CD8-positive, alpha-beta memory T cell (primary cell): Measurements from ENCODE around the gene MALT1. TPM values are rescaled to one million over a fixed set of nuclear protein-coding genes. Genes with fewer than 3 reads are reported as not detected.
"Not testable (repeated sequence)": the region's sequence is repeated elsewhere in the genome, so short reads cannot be mapped to it uniquely, and the experiment has no call there.

ENCODE experiments used
- CTCF ChIA-PET: fragments of 350-600 bp; sonication (Branson Sonifier 250); formaldehyde crosslinking; loops from one replicate; lab custom pipeline; 2021; ENCODE audit warnings: antibody characterized with exemption; lab: Charles Lee
- POLR2A ChIA-PET: fragments of 350-600 bp; sonication (Branson Sonifier 250); formaldehyde crosslinking; loops from one replicate; lab custom pipeline; 2021; ENCODE audit warnings: antibody characterized with exemption; lab: Charles Lee
- DNase-seq, 5 donors: peaks; one replicate each; pipeline versions ENCODE4 v3.0.0 to v3.0.0-alpha.2; 2020 to 2022; ENCODE audit warnings: mixed read lengths in 1 of 5
- H3K27ac ChIP-seq: one replicate; pipeline ENCODE4 v1.7.0; 2013; ENCODE audit warnings: low read depth, mild to moderate bottlenecking, low read length, moderate library complexity
- H3K27me3 ChIP-seq: 2 replicates; pipeline ENCODE4 v1.7.0; 2013; ENCODE audit warnings: low read length, mild to moderate bottlenecking; ENCODE audit not compliant: insufficient read depth, poor library complexity, severe bottlenecking
- H3K36me3 ChIP-seq: 2 replicates; pipeline ENCODE4 v1.7.0; 2013; ENCODE audit warnings: mild to moderate bottlenecking, low read length, moderate library complexity; ENCODE audit not compliant: insufficient read depth
- H3K4me1 ChIP-seq: 2 replicates; pipeline ENCODE4 v1.7.0; 2013; ENCODE audit warnings: mild to moderate bottlenecking, low read length, moderate library complexity; ENCODE audit not compliant: insufficient read depth
- H3K4me3 ChIP-seq: 2 replicates; pipeline ENCODE4 v1.7.0; 2013; ENCODE audit warnings: mild to moderate bottlenecking, low read length
- H3K9me3 ChIP-seq: 2 replicates; pipeline ENCODE4 v1.7.0; 2013; ENCODE audit warnings: mild to moderate bottlenecking, low read length
- H3K27ac Mint-ChIP-seq, 8 donors: one replicate each; pipeline ENCODE4 v1.8.0; 2020 to 2021; ENCODE audit warnings: mixed read lengths in 8 of 8, mild to moderate bottlenecking in 6 of 8, inconsistent platforms in 3 of 8, moderate library complexity in 3 of 8
- H3K27me3 Mint-ChIP-seq, 2 donors: one replicate each; pipeline ENCODE4 v1.8.0; 2020 to 2021; ENCODE audit warnings: mixed read lengths in 2 of 2, mild to moderate bottlenecking in 1 of 2, moderate library complexity in 1 of 2
- H3K36me3 Mint-ChIP-seq, 3 donors: one replicate each; pipeline ENCODE4 v1.8.0; 2020 to 2021; ENCODE audit warnings: mixed read lengths in 3 of 3, inconsistent platforms in 1 of 3, mild to moderate bottlenecking in 1 of 3
- H3K4me1 Mint-ChIP-seq, 3 donors: one replicate each; pipeline ENCODE4 v1.8.0; 2020 to 2021; ENCODE audit warnings: mixed read lengths in 3 of 3, inconsistent platforms in 1 of 3, mild to moderate bottlenecking in 1 of 3
- H3K4me3 Mint-ChIP-seq, 7 donors: one replicate each; pipeline ENCODE4 v1.8.0; 2020 to 2021; ENCODE audit warnings: mixed read lengths in 7 of 7, mild to moderate bottlenecking in 6 of 7, moderate library complexity in 4 of 7, inconsistent platforms in 2 of 7
- H3K9me3 Mint-ChIP-seq, 5 donors: one replicate each; pipeline ENCODE4 v1.8.0; 2020 to 2022; ENCODE audit warnings: mixed read lengths in 5 of 5, mild to moderate bottlenecking in 3 of 5, moderate library complexity in 2 of 5, inconsistent platforms in 1 of 5
- polyA plus RNA-seq: library from polyadenylated mRNA; unstranded; fragments of 300-500 nt; fragmentation: Illumina TruSeq; gene quantifications from one replicate; pipeline ENCODE4 v1.2.3, GENCODE V29; 2021
- total RNA-seq, 2 experiments: library from RNA; stranded (reverse); gene quantifications; one replicate each; pipeline ENCODE4 v1.2.3, GENCODE V29; 2021

The MALT1 gene
- total and polyA plus RNA-seq, 3 experiments from 2014 or later: 33.1 to 41.4 (median 35.8) TPM

- POLR2A ChIA-PET, H3K4me1 ChIP-seq, H3K9me3 Mint-ChIP-seq, H3K9me3 ChIP-seq, H3K27me3 Mint-ChIP-seq, CTCF ChIA-PET, H3K4me1 Mint-ChIP-seq, H3K36me3 ChIP-seq, H3K27ac Mint-ChIP-seq, H3K4me3 ChIP-seq, DNase-seq, H3K36me3 Mint-ChIP-seq, H3K27ac ChIP-seq, H3K4me3 Mint-ChIP-seq, H3K27me3 ChIP-seq: not testable (repeated sequence)
Measured at GRCh38 chr18:58643557-58643956, 27.7 kb upstream of the MALT1 start.

GRCh38 chr18:58645398-58645797 lies 25.9 kb upstream of the MALT1 start:
- Mint-ChIP-seq H3K27ac (no peak overlapping the region), H3K9me3 (peaks cover 0 to 5% (median 0%) of the 10 kb centered on the region in 5 donors), H3K4me1 (peaks cover 8 to 22% (median 20%) of the 10 kb centered on the region in 3 donors), H3K27me3 (no peaks in the 10 kb centered on the region), H3K4me3 (no peak overlapping the region), H3K36me3 (peaks cover 0 to 7% (median 0%) of the 10 kb centered on the region in 3 donors)
- no peaks in the 10 kb centered on the region for H3K9me3 ChIP-seq
- H3K27ac ChIP-seq: no peak overlapping the region
- POLR2A ChIA-PET: no interaction called here
- CTCF ChIA-PET: no interaction called here
- no peak for DNase-seq
- H3K4me3 ChIP-seq: no peak overlapping the region
- peaks cover 15% of the 10 kb centered on the region for H3K4me1 ChIP-seq
- H3K36me3 ChIP-seq: no peaks in the 10 kb centered on the region
- H3K27me3 ChIP-seq: no peaks in the 10 kb centered on the region

- Mint-ChIP-seq H3K27ac (no peak overlapping the region), H3K36me3 (peaks cover 0 to 7% (median 0%) of the 10 kb centered on the region in 3 donors), H3K4me1 (peaks cover 13 to 28% (median 26%) of the 10 kb centered on the region in 3 donors), H3K9me3 (peaks cover 0 to 5% (median 0%) of the 10 kb centered on the region in 5 donors), H3K27me3 (no peaks in the 10 kb centered on the region), H3K4me3 (no peak overlapping the region)
- DNase-seq: no peak
- H3K9me3 ChIP-seq: no peaks in the 10 kb centered on the region
- no peaks in the 10 kb centered on the region for H3K36me3 ChIP-seq
- no peaks in the 10 kb centered on the region for H3K27me3 ChIP-seq
- H3K27ac ChIP-seq: no peak overlapping the region
- CTCF ChIA-PET: interaction anchor here (0.8 to 0.9 kb wide), 2 partner anchors 11 to 13 kb away, joined by 3 read pairs; no protein-coding TSS in a partner anchor
- POLR2A ChIA-PET: no interaction called here
- no peak overlapping the region for H3K4me3 ChIP-seq
- H3K4me1 ChIP-seq: peaks cover 23% of the 10 kb centered on the region
Measured at GRCh38 chr18:58646334-58646862, 24.9 kb upstream of the MALT1 start.

GRCh38 chr18:58649966-58650816 lies 21.1 kb upstream of the MALT1 start:
- DNase-seq: peak in 1 of 5 donors; percentile 28
- no peak overlapping the region for H3K27ac ChIP-seq
- ChIA-PET POLR2A (interaction anchor here (0.8 kb wide), 1 partner anchor 21 kb away, joined by 5 read pairs; the partner anchor contains the start of gene MALT1), CTCF (interaction anchor here (1.2 kb wide), 1 partner anchor 34 kb away, joined by 3 read pairs; no protein-coding TSS in a partner anchor)
- Mint-ChIP-seq H3K9me3 (peaks cover 0 to 16% (median 2%) of the 10 kb centered on the region in 5 donors), H3K27ac (peak overlapping the region in 5 of 8 donors; percentile 0 to 70 (median 15)), H3K4me1 (peaks cover 40 to 63% (median 59%) of the 10 kb centered on the region in 3 donors), H3K36me3 (peaks cover 0 to 16% (median 0%) of the 10 kb centered on the region in 3 donors), H3K27me3 (no peaks in the 10 kb centered on the region), H3K4me3 (peak overlapping the region in 4 of 7 donors; percentile 0 to 36 (median 18))
- H3K9me3 ChIP-seq: peaks cover 1% of the 10 kb centered on the region
- H3K4me3 ChIP-seq: peak overlapping the region; percentile 12
- H3K36me3 ChIP-seq: no peaks in the 10 kb centered on the region
- peaks cover 28% of the 10 kb centered on the region for H3K4me1 ChIP-seq
- H3K27me3 ChIP-seq: no peaks in the 10 kb centered on the region

- H3K36me3 Mint-ChIP-seq: peaks cover 0 to 19% (median 0%) of the 10 kb centered on the region in 3 donors
- peak overlapping the region in 5 of 8 donors; percentile 0 to 70 (median 16) for H3K27ac Mint-ChIP-seq
- peaks cover 40 to 68% (median 60%) of the 10 kb centered on the region in 3 donors for H3K4me1 Mint-ChIP-seq
- CTCF ChIA-PET: interaction anchor here (1.2 kb wide), 1 partner anchor 35 kb away, joined by 3 read pairs; no protein-coding TSS in a partner anchor
- peaks cover 0 to 19% (median 5%) of the 10 kb centered on the region in 5 donors for H3K9me3 Mint-ChIP-seq
- POLR2A ChIA-PET: interaction anchor here (0.8 kb wide), 1 partner anchor 21 kb away, joined by 5 read pairs; the partner anchor contains the start of gene MALT1
- H3K27me3 ChIP-seq, DNase-seq, H3K27me3 Mint-ChIP-seq, H3K27ac ChIP-seq, H3K9me3 ChIP-seq, H3K4me3 ChIP-seq, H3K36me3 ChIP-seq: not testable (repeated sequence)
- H3K4me1 ChIP-seq: peaks cover 28% of the 10 kb centered on the region
- H3K4me3 Mint-ChIP-seq: peak overlapping the region in 3 of 7 donors; percentile 0 to 5 (median 3)
Measured at GRCh38 chr18:58650830-58651229, 20.4 kb upstream of the MALT1 start.

GRCh38 chr18:58653144-58653722 lies 18.0 kb upstream of the MALT1 start:
- H3K4me1 ChIP-seq: peaks cover 49% of the 10 kb centered on the region
- DNase-seq, H3K4me3 Mint-ChIP-seq, H3K27me3 Mint-ChIP-seq, H3K36me3 ChIP-seq, H3K9me3 ChIP-seq, H3K27ac ChIP-seq, H3K4me3 ChIP-seq, CTCF ChIA-PET, H3K27me3 ChIP-seq: not testable (repeated sequence)
- H3K27ac Mint-ChIP-seq: peak overlapping the region in 4 of 8 donors; percentile 36 to 81 (median 65)
- peaks cover 57 to 89% (median 81%) of the 10 kb centered on the region in 3 donors for H3K4me1 Mint-ChIP-seq
- peaks cover 0 to 19% (median 4%) of the 10 kb centered on the region in 5 donors for H3K9me3 Mint-ChIP-seq
- POLR2A ChIA-PET: interaction anchor here (1.5 kb wide), 1 partner anchor 18 kb away, joined by 4 read pairs; the partner anchor contains the start of gene MALT1
- peaks cover 0 to 13% (median 0%) of the 10 kb centered on the region in 3 donors for H3K36me3 Mint-ChIP-seq

- Mint-ChIP-seq H3K4me3 (peak overlapping the region in 3 of 7 donors; percentile 6 to 22 (median 8)), H3K27ac (peak overlapping the region in 4 of 8 donors; percentile 36 to 81 (median 51)), H3K4me1 (peaks cover 61 to 89% (median 81%) of the 10 kb centered on the region in 3 donors), H3K36me3 (peaks cover 0 to 13% (median 0%) of the 10 kb centered on the region in 3 donors), H3K27me3 (no peaks in the 10 kb centered on the region), H3K9me3 (peaks cover 0 to 19% (median 4%) of the 10 kb centered on the region in 5 donors)
- Histone ChIP-seq H3K27ac (no peak overlapping the region), H3K36me3 (no peaks in the 10 kb centered on the region), H3K4me1 (peaks cover 54% of the 10 kb centered on the region), H3K27me3 (no peaks in the 10 kb centered on the region), H3K9me3 (peaks cover 6% of the 10 kb centered on the region), H3K4me3 (no peak overlapping the region)
- ChIA-PET POLR2A (interaction anchor here (1.5 kb wide), 1 partner anchor 17 kb away, joined by 4 read pairs; the partner anchor contains the start of gene MALT1), CTCF (no interaction called here)
- no peak for DNase-seq
Measured at GRCh38 chr18:58653814-58654509, 17.3 kb upstream of the MALT1 start.
